Measurements from ENCODE around the gene ZBED4. TPM values are rescaled to one million over a fixed set of nuclear protein-coding genes. Genes with fewer than 3 reads are reported as not detected.

ZBED4 gene
- total and polyA plus RNA-seq, 2 donors (not counting 1 experiment from before 2014, with no cell fraction given): 3.5 to 6.3 TPM

DNA sequence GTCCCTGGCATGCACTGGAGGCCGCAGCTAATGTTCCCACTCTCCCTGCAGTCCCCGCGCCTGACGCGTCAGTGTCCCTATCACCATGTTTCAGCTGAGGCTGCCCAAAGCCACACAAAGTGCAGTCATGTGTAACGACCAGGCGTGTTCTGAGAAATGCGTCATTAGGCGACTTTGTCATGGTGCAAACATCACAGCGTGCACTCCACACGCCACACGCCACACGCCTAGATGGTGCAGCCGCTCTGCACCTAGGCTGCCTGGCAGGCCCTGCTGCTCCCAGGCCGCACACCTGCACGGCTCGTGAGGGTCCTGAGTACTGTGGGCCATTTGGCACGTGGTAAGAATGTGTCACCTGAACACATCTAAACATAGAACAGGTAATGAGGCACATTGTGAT is 67.2 kb downstream of the ZBED4 start:
- H3K4me2 ChIP-seq (ENCODE audit: extremely low read depth, insufficient read depth, low read length): no peak overlapping the region
- DNase-seq (ENCODE audit: low read depth in 2 of 2): no peak
- no peak overlapping the region for H3K9ac ChIP-seq (ENCODE audit: insufficient read depth, low read length)
- peaks cover 6% of the 10 kb centered on the region for H3K79me2 ChIP-seq (ENCODE audit: control insufficient read depth, insufficient read depth, low read length)
- no peaks in the 10 kb centered on the region for H3K9me3 ChIP-seq (ENCODE audit: control insufficient read depth, insufficient read depth, low read depth, low read length)
- no peaks in the 10 kb centered on the region for H3K27me3 ChIP-seq (ENCODE audit: control insufficient read depth, insufficient read depth, low read length)
- H3K36me3 ChIP-seq (ENCODE audit: control insufficient read depth, insufficient read depth, low read length): peaks cover 12% of the 10 kb centered on the region
- no peak for TF ChIP-seq EZH2 (IDR thresholded peaks at IDR 0.05; ENCODE audit: low read length, missing control alignments)
- TF ChIP-seq, protein P1, sequence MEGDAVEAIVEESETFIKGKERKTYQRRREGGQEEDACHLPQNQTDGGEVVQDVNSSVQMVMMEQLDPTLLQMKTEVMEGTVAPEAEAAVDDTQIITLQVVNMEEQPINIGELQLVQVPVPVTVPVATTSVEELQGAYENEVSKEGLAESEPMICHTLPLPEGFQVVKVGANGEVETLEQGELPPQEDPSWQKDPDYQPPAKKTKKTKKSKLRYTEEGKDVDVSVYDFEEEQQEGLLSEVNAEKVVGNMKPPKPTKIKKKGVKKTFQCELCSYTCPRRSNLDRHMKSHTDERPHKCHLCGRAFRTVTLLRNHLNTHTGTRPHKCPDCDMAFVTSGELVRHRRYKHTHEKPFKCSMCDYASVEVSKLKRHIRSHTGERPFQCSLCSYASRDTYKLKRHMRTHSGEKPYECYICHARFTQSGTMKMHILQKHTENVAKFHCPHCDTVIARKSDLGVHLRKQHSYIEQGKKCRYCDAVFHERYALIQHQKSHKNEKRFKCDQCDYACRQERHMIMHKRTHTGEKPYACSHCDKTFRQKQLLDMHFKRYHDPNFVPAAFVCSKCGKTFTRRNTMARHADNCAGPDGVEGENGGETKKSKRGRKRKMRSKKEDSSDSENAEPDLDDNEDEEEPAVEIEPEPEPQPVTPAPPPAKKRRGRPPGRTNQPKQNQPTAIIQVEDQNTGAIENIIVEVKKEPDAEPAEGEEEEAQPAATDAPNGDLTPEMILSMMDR (conservative IDR thresholded peaks at IDR 0.05 in 1 of 2, IDR thresholded peaks at IDR 0.05 in 1 of 2; ENCODE audit: low read depth in 1 of 2, low read length in 2 of 2): no peak
- no peaks in the 10 kb centered on the region for H4K20me1 ChIP-seq (ENCODE audit: control insufficient read depth, extremely low read depth, insufficient read depth, low read length)
- H3K27ac ChIP-seq (ENCODE audit: insufficient read depth, low read length): no peak overlapping the region
- H2AFZ ChIP-seq (ENCODE audit: low read length): no peak overlapping the region
- H3K4me3 ChIP-seq (replicated peaks in 1 of 4; ENCODE audit: control extremely low read depth in 1 of 4, insufficient read depth in 1 of 4, low read depth in 3 of 4, low read length in 4 of 4): no peak overlapping the region
- H3K4me1 ChIP-seq (ENCODE audit: control insufficient read depth, extremely low read depth, insufficient read depth, low read length): peaks cover 5% of the 10 kb centered on the region

DNA sequence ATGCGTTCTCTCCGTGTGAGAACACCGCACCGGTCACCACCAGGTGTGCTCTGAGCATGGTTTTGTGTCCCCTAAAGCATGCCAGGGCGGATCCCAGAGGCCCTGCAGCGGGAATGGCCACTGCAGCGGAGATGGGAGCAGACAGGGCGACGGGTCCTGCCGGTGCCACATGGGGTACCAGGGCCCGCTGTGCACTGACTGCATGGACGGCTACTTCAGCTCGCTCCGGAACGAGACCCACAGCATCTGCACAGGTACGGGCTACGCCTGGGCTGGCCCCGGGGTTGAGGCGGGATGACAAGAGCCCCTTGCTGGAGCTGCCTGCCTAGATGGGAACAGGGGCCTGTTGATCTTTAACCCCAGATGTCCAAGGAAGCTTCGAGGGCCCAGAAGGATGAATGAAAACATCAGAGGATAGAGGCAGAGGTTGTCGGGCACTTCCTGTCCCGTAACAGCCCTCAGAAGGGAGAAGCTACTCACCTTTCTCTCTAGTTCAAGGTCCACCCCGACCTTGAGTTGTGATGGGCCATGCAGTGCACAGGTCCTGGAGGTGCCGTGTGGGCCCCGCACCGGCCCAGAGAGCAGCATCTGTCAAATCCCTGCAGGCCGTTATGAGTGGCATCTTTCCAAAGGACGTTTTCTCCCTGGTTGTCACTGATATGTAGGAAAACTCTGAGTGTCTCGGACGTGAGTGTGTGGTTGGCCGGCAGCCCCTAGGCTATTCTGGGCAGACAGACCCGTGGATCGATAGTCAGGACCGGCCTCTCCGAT is 68.0 kb downstream of the ZBED4 start:
- TF ChIP-seq, protein P1 (conservative IDR thresholded peaks at IDR 0.05 in 1 of 2, IDR thresholded peaks at IDR 0.05 in 1 of 2; ENCODE audit: low read depth in 1 of 2, low read length in 2 of 2): no peak
- TF ChIP-seq EZH2 (IDR thresholded peaks at IDR 0.05; ENCODE audit: low read length, missing control alignments): no peak
- DNase-seq (ENCODE audit: low read depth in 2 of 2): no peak
- Histone ChIP-seq H3K4me2 (ENCODE audit: extremely low read depth, insufficient read depth, low read length) (no peak overlapping the region), H4K20me1 (ENCODE audit: control insufficient read depth, extremely low read depth, insufficient read depth, low read length) (no peaks in the 10 kb centered on the region), H3K79me2 (ENCODE audit: control insufficient read depth, insufficient read depth, low read length) (peaks cover 5% of the 10 kb centered on the region), H3K4me1 (ENCODE audit: control insufficient read depth, extremely low read depth, insufficient read depth, low read length) (peaks cover 5% of the 10 kb centered on the region), H3K4me3 (replicated peaks in 1 of 4; ENCODE audit: control extremely low read depth in 1 of 4, insufficient read depth in 1 of 4, low read depth in 3 of 4, low read length in 4 of 4) (no peak overlapping the region), H2AFZ (ENCODE audit: low read length) (no peak overlapping the region), H3K27me3 (ENCODE audit: control insufficient read depth, insufficient read depth, low read length) (no peaks in the 10 kb centered on the region), H3K27ac (ENCODE audit: insufficient read depth, low read length) (no peak overlapping the region), H3K9me3 (ENCODE audit: control insufficient read depth, insufficient read depth, low read depth, low read length) (no peaks in the 10 kb centered on the region), H3K36me3 (ENCODE audit: control insufficient read depth, insufficient read depth, low read length) (peaks cover 12% of the 10 kb centered on the region), H3K9ac (ENCODE audit: insufficient read depth, low read length) (no peak overlapping the region)

DNA sequence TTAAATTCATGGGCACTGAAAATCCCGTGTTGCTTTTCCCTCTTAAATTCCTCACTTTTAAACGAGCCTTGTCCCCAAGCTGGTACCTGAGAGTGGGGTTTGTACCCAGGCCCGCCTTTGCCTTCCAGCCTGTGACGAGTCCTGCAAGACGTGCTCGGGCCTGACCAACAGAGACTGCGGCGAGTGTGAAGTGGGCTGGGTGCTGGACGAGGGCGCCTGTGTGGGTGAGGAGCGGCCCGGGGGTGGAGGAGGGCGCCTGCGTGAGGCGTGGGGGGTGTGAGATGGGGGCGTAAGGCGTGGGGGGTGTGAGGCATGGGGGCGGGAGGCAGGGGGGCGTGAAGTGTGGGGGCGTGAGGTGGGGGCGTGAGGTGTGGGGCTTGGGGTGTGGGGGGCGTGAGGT is 68.8 kb downstream of the ZBED4 start:
- H3K79me2 ChIP-seq (ENCODE audit: control insufficient read depth, insufficient read depth, low read length): peaks cover 3% of the 10 kb centered on the region
- H3K9ac ChIP-seq (ENCODE audit: insufficient read depth, low read length): no peak overlapping the region
- no peak overlapping the region for H3K4me2 ChIP-seq (ENCODE audit: extremely low read depth, insufficient read depth, low read length)

More for the DNA sequence above, 68.8 kb downstream of the ZBED4 start:
- H2AFZ ChIP-seq (ENCODE audit: low read length): no peak overlapping the region
- H4K20me1 ChIP-seq (ENCODE audit: control insufficient read depth, extremely low read depth, insufficient read depth, low read length): no peaks in the 10 kb centered on the region
- H3K4me1 ChIP-seq (ENCODE audit: control insufficient read depth, extremely low read depth, insufficient read depth, low read length): peaks cover 5% of the 10 kb centered on the region
- no peak overlapping the region for H3K27ac ChIP-seq (ENCODE audit: insufficient read depth, low read length)
- no peaks in the 10 kb centered on the region for H3K9me3 ChIP-seq (ENCODE audit: control insufficient read depth, insufficient read depth, low read depth, low read length)
- no peak overlapping the region for H3K4me3 ChIP-seq (replicated peaks in 1 of 4; ENCODE audit: control extremely low read depth in 1 of 4, insufficient read depth in 1 of 4, low read depth in 3 of 4, low read length in 4 of 4)
- peaks cover 12% of the 10 kb centered on the region for H3K36me3 ChIP-seq (ENCODE audit: control insufficient read depth, insufficient read depth, low read length)
- TF ChIP-seq, protein P1 (conservative IDR thresholded peaks at IDR 0.05 in 1 of 2, IDR thresholded peaks at IDR 0.05 in 1 of 2; ENCODE audit: low read depth in 1 of 2, low read length in 2 of 2): no peak
- no peak for TF ChIP-seq EZH2 (IDR thresholded peaks at IDR 0.05; ENCODE audit: low read length, missing control alignments)
- no peaks in the 10 kb centered on the region for H3K27me3 ChIP-seq (ENCODE audit: control insufficient read depth, insufficient read depth, low read length)
- no peak for DNase-seq (ENCODE audit: low read depth in 2 of 2)

Measured in fibroblast of lung (primary cell).